Body of pancreas (tissue), 4 donors: ENCODE data around the gene RNU6-1.

ENCODE experiments used
- POLR2A ChIP-seq, 3 donors: fragments of 450-650 bp; IDR thresholded peaks; one replicate each; pipeline ENCODE4 v1.6.1; 2016; ENCODE audit warnings: antibody characterized with exemption in 3 of 3, mild to moderate bottlenecking in 2 of 3
- TF ChIP-seq, protein P1 (sequence below), 7 experiments: fragments of 450-650 bp in 4 of 7; fragments of 200-600 bp in 3 of 7; sonication (generic) in 3 of 7; IDR thresholded peaks; one replicate each; pipeline ENCODE4 v1.5.1; 2016 to 2019; ENCODE audit warnings: antibody characterized with exemption in 7 of 7

DNA sequence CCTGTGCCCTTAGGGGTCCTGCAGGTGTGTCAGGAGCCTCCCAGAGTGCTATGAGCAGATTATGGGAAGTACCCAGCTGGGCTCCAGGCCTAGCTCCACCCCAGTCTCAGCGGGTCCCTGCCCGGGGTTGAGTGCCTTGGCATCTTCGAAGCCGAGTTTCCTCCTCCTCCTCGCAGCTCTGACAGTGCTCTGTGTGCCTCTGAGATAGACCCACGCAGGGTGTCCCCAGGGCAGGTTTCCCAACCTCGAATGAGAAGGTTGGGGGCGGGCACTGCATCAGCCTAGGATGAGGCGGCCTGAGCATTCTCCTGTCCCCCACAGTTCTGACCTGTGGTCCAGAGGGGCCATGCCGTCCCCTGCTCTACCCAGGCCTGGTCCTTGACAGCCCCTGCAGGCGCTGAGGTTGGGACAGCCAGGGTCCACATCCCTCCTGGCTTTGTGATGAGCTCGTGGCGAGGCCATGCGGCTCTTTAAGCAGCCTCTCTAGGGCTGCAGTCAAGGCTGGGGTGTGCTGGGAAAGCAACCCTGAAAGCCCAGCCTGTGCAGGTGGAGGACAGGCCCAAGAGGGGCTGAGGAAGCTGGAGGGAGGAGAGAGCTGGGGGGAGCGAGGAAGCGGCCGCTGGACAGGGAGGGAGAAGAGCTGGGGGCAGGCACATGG is 34.7 kb downstream of the RNU6-1 start:
- TF ChIP-seq, protein P1, sequence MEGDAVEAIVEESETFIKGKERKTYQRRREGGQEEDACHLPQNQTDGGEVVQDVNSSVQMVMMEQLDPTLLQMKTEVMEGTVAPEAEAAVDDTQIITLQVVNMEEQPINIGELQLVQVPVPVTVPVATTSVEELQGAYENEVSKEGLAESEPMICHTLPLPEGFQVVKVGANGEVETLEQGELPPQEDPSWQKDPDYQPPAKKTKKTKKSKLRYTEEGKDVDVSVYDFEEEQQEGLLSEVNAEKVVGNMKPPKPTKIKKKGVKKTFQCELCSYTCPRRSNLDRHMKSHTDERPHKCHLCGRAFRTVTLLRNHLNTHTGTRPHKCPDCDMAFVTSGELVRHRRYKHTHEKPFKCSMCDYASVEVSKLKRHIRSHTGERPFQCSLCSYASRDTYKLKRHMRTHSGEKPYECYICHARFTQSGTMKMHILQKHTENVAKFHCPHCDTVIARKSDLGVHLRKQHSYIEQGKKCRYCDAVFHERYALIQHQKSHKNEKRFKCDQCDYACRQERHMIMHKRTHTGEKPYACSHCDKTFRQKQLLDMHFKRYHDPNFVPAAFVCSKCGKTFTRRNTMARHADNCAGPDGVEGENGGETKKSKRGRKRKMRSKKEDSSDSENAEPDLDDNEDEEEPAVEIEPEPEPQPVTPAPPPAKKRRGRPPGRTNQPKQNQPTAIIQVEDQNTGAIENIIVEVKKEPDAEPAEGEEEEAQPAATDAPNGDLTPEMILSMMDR (IDR thresholded peaks at IDR 0.05), result no peak
- TF ChIP-seq POLR2A (IDR thresholded peaks at IDR 0.05), result no peak
